ENCODE results near the gene MMS22L.

MMS22L gene

DNA sequence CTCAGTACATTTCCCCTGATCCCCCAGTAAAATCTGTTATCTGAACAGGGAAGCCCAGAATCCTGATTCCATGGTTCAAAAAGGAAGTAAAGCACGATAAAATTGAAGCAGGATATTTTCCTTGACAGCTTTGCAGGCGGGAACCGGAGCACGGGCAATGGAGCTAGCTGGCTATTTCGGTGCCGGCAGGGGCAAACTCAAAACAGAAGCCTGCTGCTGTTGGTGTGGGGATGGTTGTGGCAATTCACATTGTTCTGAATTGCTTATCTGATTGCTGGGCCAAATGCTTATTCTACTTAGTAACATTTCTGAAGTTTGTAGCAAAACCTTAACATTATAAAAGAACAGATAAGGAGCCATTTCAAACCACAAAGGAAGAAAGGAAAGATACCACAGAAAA, 172.4 kb downstream of the MMS22L start:
- Histone ChIP-seq H3K9me3 (ENCODE audit: control insufficient read depth, low read length) (no peaks in the 10 kb centered on the region), H3K27me3 (replicated peaks; ENCODE audit: control insufficient read depth, insufficient read depth, low read length) (peaks cover 6% of the 10 kb centered on the region), H3K4me1 (ENCODE audit: control insufficient read depth, insufficient read depth, low read length) (no peaks in the 10 kb centered on the region), H3K4me3 (ENCODE audit: low read length) (no peak overlapping the region), H3K9ac (ENCODE audit: low read length) (no peak overlapping the region), H3K36me3 (ENCODE audit: control insufficient read depth, insufficient read depth, low read length, severe bottlenecking) (no peaks in the 10 kb centered on the region)
- no peak for DNase-seq (ENCODE audit: low read depth)

DNA sequence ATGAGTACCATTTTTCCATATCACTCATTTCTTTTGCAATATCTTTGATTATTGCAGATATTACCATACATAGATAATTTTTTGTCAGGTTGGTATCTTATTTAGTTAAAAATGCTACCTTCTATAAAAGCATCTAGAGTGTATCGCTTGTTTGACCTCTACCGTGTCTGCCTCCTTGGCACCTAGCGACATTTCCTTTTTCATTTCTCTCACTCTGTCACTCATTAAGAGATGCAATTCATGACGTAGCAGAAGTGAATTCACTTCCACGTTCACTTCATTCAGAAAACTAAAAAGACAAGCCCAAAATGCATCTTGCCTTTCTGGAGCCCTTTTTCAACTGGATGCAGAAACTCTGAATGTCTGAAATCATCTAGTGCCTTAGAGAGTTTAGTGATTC, 172.9 kb downstream of the MMS22L start:
- no peak for DNase-seq (ENCODE audit: low read depth)
- no peak overlapping the region for H3K4me3 ChIP-seq (ENCODE audit: low read length)
- no peaks in the 10 kb centered on the region for H3K36me3 ChIP-seq (ENCODE audit: control insufficient read depth, insufficient read depth, low read length, severe bottlenecking)
- H3K4me1 ChIP-seq (ENCODE audit: control insufficient read depth, insufficient read depth, low read length), result no peaks in the 10 kb centered on the region
- no peaks in the 10 kb centered on the region for H3K9me3 ChIP-seq (ENCODE audit: control insufficient read depth, low read length)
- H3K9ac ChIP-seq (ENCODE audit: low read length), result no peak overlapping the region
- peaks cover 6% of the 10 kb centered on the region for H3K27me3 ChIP-seq (replicated peaks; ENCODE audit: control insufficient read depth, insufficient read depth, low read length)

DNA sequence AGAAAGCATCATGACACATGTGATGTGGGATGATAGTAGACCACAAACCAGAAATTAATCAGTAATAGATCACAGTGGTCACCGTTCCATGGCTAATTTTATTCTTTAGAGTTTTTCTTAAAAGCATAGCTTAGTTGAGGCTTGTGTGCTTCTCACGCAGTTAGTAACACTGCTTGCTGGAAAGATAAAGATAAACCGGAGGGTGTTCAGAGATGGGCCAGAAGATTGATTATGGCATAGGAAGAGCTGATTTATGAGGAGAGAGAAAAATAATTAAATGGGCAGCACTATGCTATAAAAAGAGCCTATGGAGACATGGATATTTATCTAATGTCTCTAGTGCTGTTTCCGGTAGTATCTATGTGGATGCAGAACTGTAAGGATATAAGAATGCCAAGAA, 173.6 kb downstream of the MMS22L start:
- H3K27me3 ChIP-seq (replicated peaks; ENCODE audit: control insufficient read depth, insufficient read depth, low read length), result peaks cover 6% of the 10 kb centered on the region
- H3K4me3 ChIP-seq (ENCODE audit: low read length), result no peak overlapping the region
- H3K9ac ChIP-seq (ENCODE audit: low read length), result no peak overlapping the region
- no peak for DNase-seq (ENCODE audit: low read depth)
- no peaks in the 10 kb centered on the region for H3K9me3 ChIP-seq (ENCODE audit: control insufficient read depth, low read length)
- H3K4me1 ChIP-seq (ENCODE audit: control insufficient read depth, insufficient read depth, low read length), result no peaks in the 10 kb centered on the region
- H3K36me3 ChIP-seq (ENCODE audit: control insufficient read depth, insufficient read depth, low read length, severe bottlenecking), result no peaks in the 10 kb centered on the region

DNA sequence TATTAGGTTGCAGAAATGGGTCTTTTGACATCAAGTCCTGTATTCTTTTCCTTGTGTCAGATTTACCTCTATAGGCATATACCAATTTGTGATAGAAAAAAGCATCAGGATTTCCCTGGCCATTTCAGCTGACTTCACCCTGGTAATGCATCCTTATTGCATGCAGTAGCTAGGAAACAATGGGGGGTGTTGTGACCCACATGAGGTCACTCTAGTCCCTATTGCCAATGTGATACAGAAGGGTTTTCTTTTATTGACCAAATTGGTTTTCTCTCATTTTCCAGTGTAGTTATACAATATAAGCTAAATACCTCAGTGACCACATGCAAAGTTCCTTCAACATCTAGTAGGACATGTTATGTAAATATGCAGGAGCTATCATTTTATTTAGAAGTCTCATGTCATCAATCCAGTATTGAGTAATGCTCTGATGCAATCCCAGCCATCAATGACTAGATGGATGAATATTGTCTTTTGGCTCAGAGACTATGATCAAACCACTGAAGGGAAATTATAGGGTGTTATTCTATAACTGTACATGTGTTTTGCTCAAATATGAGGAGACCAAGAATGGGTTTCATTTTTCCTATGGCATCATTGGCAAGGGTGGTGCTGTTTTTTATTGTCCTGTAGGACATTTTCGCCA, 180.7 kb downstream of the MMS22L start:
- H3K27me3 ChIP-seq (replicated peaks; ENCODE audit: control insufficient read depth, insufficient read depth, low read length), result no peaks in the 10 kb centered on the region
- H3K4me3 ChIP-seq (ENCODE audit: low read length), result no peak overlapping the region
- no peak for DNase-seq (ENCODE audit: low read depth)
- H3K4me1 ChIP-seq (ENCODE audit: control insufficient read depth, insufficient read depth, low read length), result no peaks in the 10 kb centered on the region
- no peaks in the 10 kb centered on the region for H3K36me3 ChIP-seq (ENCODE audit: control insufficient read depth, insufficient read depth, low read length, severe bottlenecking)
- H3K9me3 ChIP-seq (ENCODE audit: control insufficient read depth, low read length), result no peaks in the 10 kb centered on the region
- no peak overlapping the region for H3K9ac ChIP-seq (ENCODE audit: low read length)

DNA sequence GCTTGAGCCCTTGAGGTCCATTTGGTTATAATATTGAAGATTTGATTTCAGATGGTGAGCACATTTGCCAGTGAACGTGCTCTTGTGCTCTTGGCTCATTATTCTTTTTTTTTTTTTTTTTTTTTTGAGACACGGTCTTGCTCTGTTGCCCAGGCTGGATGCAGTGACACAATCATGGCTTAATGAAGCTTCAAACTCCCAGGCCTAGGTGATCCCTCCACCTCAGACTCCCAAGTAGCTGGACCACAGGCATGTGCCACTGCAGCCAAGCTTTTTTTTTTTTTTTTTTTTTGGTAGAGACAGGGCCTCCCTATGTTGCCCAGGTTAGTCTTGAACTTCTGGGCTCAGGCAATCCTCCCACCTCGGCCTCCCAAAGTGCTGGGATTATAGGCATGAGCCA, 182.3 kb downstream of the MMS22L start:
- Histone ChIP-seq H3K27me3 (replicated peaks; ENCODE audit: control insufficient read depth, insufficient read depth, low read length) (no peaks in the 10 kb centered on the region), H3K36me3 (ENCODE audit: control insufficient read depth, insufficient read depth, low read length, severe bottlenecking) (no peaks in the 10 kb centered on the region), H3K9ac (ENCODE audit: low read length) (no peak overlapping the region), H3K4me3 (ENCODE audit: low read length) (no peak overlapping the region), H3K9me3 (ENCODE audit: control insufficient read depth, low read length) (no peaks in the 10 kb centered on the region), H3K4me1 (ENCODE audit: control insufficient read depth, insufficient read depth, low read length) (no peaks in the 10 kb centered on the region)
- DNase-seq (ENCODE audit: low read depth), result no peak

DNA sequence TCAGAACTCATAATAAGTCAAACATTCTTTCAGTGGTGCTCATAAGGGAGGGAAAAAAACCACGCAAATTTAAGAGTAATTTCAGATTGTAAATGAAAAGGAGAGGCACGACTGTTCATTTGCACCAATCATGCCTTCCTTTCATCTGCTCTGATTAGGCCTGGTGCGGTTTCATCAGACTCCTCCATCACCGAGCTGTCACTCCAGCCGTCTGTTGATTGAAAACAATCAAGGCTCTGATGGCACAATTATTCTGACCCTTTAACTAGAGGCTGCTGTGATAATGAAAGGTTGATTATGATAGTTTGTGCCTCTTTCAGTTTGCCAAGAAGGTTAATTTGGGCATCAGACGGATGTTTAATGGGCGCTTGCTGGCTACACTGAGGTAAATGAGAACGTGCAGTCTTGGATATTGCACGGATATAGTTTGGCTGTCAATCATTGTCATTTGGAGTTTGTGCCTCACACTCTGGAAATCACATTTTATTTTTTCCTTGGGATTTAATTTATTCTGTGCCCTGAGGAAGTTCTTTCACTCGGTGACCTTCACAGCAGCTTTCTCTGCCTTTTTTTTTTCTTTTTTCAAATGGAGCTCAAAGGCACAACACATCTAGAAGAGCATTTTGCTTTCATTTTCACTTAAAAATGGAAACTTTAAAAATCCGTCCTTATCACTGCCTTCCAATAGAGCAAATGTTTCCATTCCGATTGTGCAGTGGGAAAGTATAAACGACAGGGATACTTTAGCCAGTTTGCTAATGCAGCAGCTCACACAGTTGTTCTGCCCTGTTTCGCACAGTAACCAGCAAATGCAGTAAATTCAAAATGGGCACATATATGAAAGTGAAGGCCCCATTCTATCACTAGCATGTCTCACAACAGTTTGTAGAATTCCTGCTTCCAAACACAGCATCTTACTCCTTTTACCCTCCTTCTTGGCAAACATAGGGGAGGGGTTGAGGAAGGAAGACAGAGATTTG, 185.7 kb downstream of the MMS22L start:
- Histone ChIP-seq H3K4me3 (ENCODE audit: low read length) (peak overlapping the region; percentile 34), H3K4me1 (ENCODE audit: control insufficient read depth, insufficient read depth, low read length) (no peaks in the 10 kb centered on the region), H3K27me3 (replicated peaks; ENCODE audit: control insufficient read depth, insufficient read depth, low read length) (peaks cover 4% of the 10 kb centered on the region), H3K9ac (ENCODE audit: low read length) (no peak overlapping the region), H3K36me3 (ENCODE audit: control insufficient read depth, insufficient read depth, low read length, severe bottlenecking) (no peaks in the 10 kb centered on the region), H3K9me3 (ENCODE audit: control insufficient read depth, low read length) (no peaks in the 10 kb centered on the region)
- DNase-seq (ENCODE audit: low read depth), result peak; percentile 3

DNA sequence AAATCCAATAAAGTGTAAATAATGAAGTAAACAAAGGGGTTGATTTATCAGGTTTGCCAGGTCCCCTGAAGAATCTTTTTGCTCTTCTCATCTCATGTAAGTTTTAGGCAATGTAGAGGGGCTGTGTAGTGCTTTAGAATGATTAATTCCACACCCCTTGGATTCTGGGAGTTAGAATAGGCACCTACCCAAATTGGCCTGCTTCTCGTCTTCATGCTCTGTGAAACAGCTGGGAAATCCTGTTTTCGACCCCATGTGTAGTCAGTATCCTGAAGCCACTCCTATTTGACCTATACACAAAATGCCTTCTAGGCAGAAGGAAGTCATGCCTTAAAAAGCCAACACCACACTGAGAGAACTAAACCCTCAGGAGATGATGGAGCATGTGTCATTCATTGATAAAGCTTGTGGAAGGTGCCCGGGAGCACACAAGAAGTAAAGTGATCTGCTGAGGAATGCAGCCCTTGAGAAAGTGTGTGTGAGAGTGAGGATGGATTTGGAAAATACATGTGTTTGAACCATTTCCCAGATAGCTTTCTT, 187.6 kb downstream of the MMS22L start:
- peaks cover 4% of the 10 kb centered on the region for H3K27me3 ChIP-seq (replicated peaks; ENCODE audit: control insufficient read depth, insufficient read depth, low read length)
- no peaks in the 10 kb centered on the region for H3K9me3 ChIP-seq (ENCODE audit: control insufficient read depth, low read length)
- DNase-seq (ENCODE audit: low read depth), result no peak
- no peak overlapping the region for H3K4me3 ChIP-seq (ENCODE audit: low read length)
- no peaks in the 10 kb centered on the region for H3K4me1 ChIP-seq (ENCODE audit: control insufficient read depth, insufficient read depth, low read length)
- H3K9ac ChIP-seq (ENCODE audit: low read length), result no peak overlapping the region
- no peaks in the 10 kb centered on the region for H3K36me3 ChIP-seq (ENCODE audit: control insufficient read depth, insufficient read depth, low read length, severe bottlenecking)

DNA sequence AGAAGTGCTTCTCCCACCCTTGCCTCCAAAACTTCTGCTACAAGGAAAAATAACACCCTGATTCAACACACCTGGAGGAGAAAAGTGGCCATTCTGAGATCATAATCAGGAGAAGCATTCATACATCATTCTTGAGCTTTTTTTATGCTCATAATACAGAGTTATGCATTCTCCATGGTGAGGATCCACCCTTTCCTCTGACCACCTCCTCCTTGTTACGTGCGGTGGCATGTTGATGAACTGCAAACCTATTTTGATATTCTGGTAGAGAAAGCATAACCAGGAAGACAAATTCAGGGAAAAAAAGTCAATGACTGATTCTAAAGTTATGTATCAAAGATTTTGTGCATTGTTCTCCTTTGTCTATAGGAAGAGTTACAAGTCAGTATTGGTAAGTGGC, 188.6 kb downstream of the MMS22L start:
- Histone ChIP-seq H3K9me3 (ENCODE audit: control insufficient read depth, low read length) (no peaks in the 10 kb centered on the region), H3K9ac (ENCODE audit: low read length) (no peak overlapping the region), H3K27me3 (replicated peaks; ENCODE audit: control insufficient read depth, insufficient read depth, low read length) (peaks cover 4% of the 10 kb centered on the region), H3K4me1 (ENCODE audit: control insufficient read depth, insufficient read depth, low read length) (no peaks in the 10 kb centered on the region), H3K4me3 (ENCODE audit: low read length) (no peak overlapping the region), H3K36me3 (ENCODE audit: control insufficient read depth, insufficient read depth, low read length, severe bottlenecking) (no peaks in the 10 kb centered on the region)
- DNase-seq (ENCODE audit: low read depth), result no peak

DNA sequence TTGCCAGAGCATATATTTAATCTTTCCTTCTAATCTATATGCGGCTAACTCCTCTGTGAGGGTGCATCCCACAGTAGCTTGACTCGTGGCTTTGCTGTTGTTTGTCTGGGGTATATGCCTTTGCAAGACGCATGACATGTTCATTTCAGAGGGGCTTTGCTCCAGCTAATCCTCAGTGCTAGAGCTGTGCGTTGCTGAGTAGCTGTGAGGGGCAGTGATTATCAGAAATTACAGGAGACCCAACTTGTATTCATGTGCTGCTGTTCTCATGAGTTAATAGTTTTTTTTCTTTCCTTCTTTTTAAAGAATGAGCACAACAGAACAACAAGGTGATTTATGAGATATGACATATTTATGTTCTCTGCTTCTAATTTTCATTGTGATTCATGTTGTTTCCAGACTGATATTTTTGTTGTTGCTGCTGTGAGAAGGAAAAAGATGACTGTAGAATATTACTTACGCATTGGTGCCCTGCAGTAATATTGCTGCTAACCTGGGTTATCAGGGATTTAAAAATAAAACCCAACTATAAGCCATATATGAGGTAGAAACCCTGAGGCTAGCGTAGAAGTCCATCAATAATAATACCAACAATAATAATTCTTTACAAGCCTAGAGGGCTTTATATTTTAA, 190.2 kb downstream of the MMS22L start:
- Histone ChIP-seq H3K36me3 (ENCODE audit: control insufficient read depth, insufficient read depth, low read length, severe bottlenecking) (no peaks in the 10 kb centered on the region), H3K27me3 (replicated peaks; ENCODE audit: control insufficient read depth, insufficient read depth, low read length) (peaks cover 4% of the 10 kb centered on the region), H3K4me3 (ENCODE audit: low read length) (no peak overlapping the region), H3K9ac (ENCODE audit: low read length) (no peak overlapping the region), H3K4me1 (ENCODE audit: control insufficient read depth, insufficient read depth, low read length) (no peaks in the 10 kb centered on the region), H3K9me3 (ENCODE audit: control insufficient read depth, low read length) (no peaks in the 10 kb centered on the region)
- no peak for DNase-seq (ENCODE audit: low read depth)
